Activated T-cell treated with anti-CD3 and anti-CD28 coated beads for 1 hour (primary cell): ENCODE data around the gene TMEM59.
A peak's percentile ranks its signal among the peaks of the same experiment; 100 is the strongest.
"Not testable (repeated sequence)": the region's sequence is repeated elsewhere in the genome, so short reads cannot be mapped to it uniquely, and the experiment has no call there.

Source experiments
- DNase-seq: peaks from one replicate; pipeline ENCODE4 v3.0.0-alpha.2; 2020; ENCODE audit warnings: low read depth

Gene TMEM59

GRCh38 chr1:54053745-54054437 lies 887 bp upstream of the TMEM59 start:
- DNase-seq = no peak

- peak; percentile 11 for DNase-seq
Measured at GRCh38 chr1:54052431-54052933, 522 bp downstream of the TMEM59 start.

- DNase-seq = no peak
Measured at GRCh38 chr1:54051933-54052430, 1.0 kb downstream of the TMEM59 start.

- DNase-seq = not testable (repeated sequence)
Measured at GRCh38 chr1:54050435-54050834, 2.6 kb downstream of the TMEM59 start.

- DNase-seq = no peak
Measured at GRCh38 chr1:54047384-54048305, 5.4 kb downstream of the TMEM59 start.

- DNase-seq = no peak
Measured at GRCh38 chr1:54046671-54047383, 6.2 kb downstream of the TMEM59 start.

- no peak for DNase-seq
Measured at GRCh38 chr1:54045496-54045895, 7.5 kb downstream of the TMEM59 start.

GRCh38 chr1:54041806-54042205 lies 11.2 kb downstream of the TMEM59 start:
- DNase-seq = no peak

- DNase-seq = no peak
Measured at GRCh38 chr1:54037476-54037875, 15.5 kb downstream of the TMEM59 start.

- no peak for DNase-seq
Measured at GRCh38 chr1:54028306-54029251, 24.4 kb downstream of the TMEM59 start.

GRCh38 chr1:54027848-54028247 lies 25.2 kb downstream of the TMEM59 start:
- no peak for DNase-seq

- DNase-seq = not testable (repeated sequence)
Measured at GRCh38 chr1:54024811-54025210, 28.2 kb downstream of the TMEM59 start.

- no peak for DNase-seq
Measured at GRCh38 chr1:54024358-54024757, 28.6 kb downstream of the TMEM59 start.

GRCh38 chr1:54019562-54020176 lies 33.3 kb downstream of the TMEM59 start:
- DNase-seq = not testable (repeated sequence)

GRCh38 chr1:54018635-54019034 lies 34.4 kb downstream of the TMEM59 start:
- no peak for DNase-seq

- no peak for DNase-seq
Measured at GRCh38 chr1:54017979-54018378, 35.0 kb downstream of the TMEM59 start, which contains the start of gene LDLRAD1. Gene LDLRAD1, minus strand, starts transcription at chr1:54018186. Its CDS starts 74 bp downstream, at chr1:54018112.

- no peak for DNase-seq
Measured at GRCh38 chr1:54016343-54017282, 36.4 kb downstream of the TMEM59 start.

GRCh38 chr1:54014009-54014629 lies 38.9 kb downstream of the TMEM59 start:
- no peak for DNase-seq
